Sigmoid colon (tissue), 4 donors: Measurements from ENCODE around the gene SF3B2.

Source experiments
- EP300 ChIP-seq, 4 donors: sonication (generic); formaldehyde crosslinking; IDR thresholded peaks; one replicate each; pipeline ENCODE4 v1.6.1; 2017; ENCODE audit warnings: antibody characterized with exemption in 4 of 4
- POLR2A ChIP-seq, 2 donors: fragments of 450-650 bp; IDR thresholded peaks; one replicate each; pipeline ENCODE4 v1.6.1; 2016; ENCODE audit warnings: antibody characterized with exemption in 2 of 2, mild to moderate bottlenecking in 2 of 2, moderate library complexity in 2 of 2
- TF ChIP-seq, protein P1 (sequence below), 4 experiments: fragments of 450-650 bp in 3 of 4; fragments of 200-600 bp in 1 of 4; IDR thresholded peaks; one replicate each; pipeline ENCODE4 v1.5.1; 2016 to 2019; ENCODE audit warnings: antibody characterized with exemption in 4 of 4, mild to moderate bottlenecking in 3 of 4, moderate library complexity in 2 of 4

DNA sequence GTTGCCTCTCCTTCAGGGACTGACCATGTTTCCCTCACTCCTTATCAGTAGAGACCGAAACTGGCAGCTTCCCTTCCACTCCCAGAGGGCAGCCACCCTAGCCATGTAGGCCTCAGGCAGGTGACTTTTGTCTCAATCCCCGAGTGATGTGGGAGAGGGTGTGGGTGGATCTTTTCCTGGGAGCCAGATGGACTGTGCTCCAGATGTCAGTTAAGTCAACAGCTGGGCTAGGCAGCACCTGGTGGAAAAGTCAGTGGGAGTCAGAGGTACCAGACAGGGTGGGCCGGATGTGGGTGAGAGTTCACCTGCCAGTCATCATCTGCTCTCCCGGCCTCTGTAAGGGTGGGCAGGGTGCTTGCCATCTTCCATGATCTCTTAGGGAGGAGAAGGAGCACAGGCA lies 48.0 kb upstream of the SF3B2 start:
- TF ChIP-seq, protein P1, sequence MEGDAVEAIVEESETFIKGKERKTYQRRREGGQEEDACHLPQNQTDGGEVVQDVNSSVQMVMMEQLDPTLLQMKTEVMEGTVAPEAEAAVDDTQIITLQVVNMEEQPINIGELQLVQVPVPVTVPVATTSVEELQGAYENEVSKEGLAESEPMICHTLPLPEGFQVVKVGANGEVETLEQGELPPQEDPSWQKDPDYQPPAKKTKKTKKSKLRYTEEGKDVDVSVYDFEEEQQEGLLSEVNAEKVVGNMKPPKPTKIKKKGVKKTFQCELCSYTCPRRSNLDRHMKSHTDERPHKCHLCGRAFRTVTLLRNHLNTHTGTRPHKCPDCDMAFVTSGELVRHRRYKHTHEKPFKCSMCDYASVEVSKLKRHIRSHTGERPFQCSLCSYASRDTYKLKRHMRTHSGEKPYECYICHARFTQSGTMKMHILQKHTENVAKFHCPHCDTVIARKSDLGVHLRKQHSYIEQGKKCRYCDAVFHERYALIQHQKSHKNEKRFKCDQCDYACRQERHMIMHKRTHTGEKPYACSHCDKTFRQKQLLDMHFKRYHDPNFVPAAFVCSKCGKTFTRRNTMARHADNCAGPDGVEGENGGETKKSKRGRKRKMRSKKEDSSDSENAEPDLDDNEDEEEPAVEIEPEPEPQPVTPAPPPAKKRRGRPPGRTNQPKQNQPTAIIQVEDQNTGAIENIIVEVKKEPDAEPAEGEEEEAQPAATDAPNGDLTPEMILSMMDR (IDR thresholded peaks at IDR 0.05): no peak
- no peak for TF ChIP-seq POLR2A (IDR thresholded peaks at IDR 0.05)
- no peak for TF ChIP-seq EP300 (IDR thresholded peaks at IDR 0.05)
